ENCODE measurements around the gene NSG1. TPM values are rescaled to one million over a fixed set of nuclear protein-coding genes. Genes with fewer than 3 reads are reported as not detected.

NSG1 gene
- total RNA-seq, 1 donor from 2014 or later: 0.18 TPM

- no peaks in the 10 kb centered on the region for H3K9me3 Mint-ChIP-seq
- DNase-seq (ENCODE audit: low spot score): no peak
- H3K36me3 Mint-ChIP-seq (ENCODE audit: low read depth): no peaks in the 10 kb centered on the region
- H3K4me1 Mint-ChIP-seq (ENCODE audit: low read depth): no peaks in the 10 kb centered on the region
- H3K27me3 Mint-ChIP-seq (ENCODE audit: insufficient read depth): peaks cover 22% of the 10 kb centered on the region
- H3K27ac Mint-ChIP-seq: no peak overlapping the region
- intact Hi-C loops (cut with micrococcal nuclease): no loop called here
- H3K4me3 Mint-ChIP-seq: no peak overlapping the region
Measured at GRCh38 chr4:4379540-4380087, 7.3 kb upstream of the NSG1 start.

DNA sequence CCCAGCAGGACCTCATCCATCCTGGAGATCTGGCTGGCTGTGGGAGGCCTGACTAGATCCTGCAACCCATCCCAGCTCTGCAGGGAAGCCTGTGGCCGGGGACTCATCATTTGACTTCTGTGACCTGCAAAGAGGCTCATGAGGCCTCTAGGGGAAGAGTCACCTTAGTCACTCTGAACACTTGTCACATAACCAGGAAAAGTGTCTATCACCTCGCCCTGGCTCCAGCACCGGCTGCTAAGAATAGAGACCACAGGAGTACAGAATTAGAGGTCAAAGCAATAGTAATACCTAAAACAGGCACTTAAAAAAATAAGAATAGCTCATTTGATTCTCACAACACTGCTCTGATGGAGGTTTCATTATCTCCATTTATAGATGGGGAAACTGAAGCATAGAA is 3.8 kb upstream of the NSG1 start:
- intact Hi-C loops (cut with micrococcal nuclease): no loop called here
- Mint-ChIP-seq H3K27me3 (ENCODE audit: insufficient read depth) (peaks cover 34% of the 10 kb centered on the region), H3K36me3 (ENCODE audit: low read depth) (no peaks in the 10 kb centered on the region)

DNA sequence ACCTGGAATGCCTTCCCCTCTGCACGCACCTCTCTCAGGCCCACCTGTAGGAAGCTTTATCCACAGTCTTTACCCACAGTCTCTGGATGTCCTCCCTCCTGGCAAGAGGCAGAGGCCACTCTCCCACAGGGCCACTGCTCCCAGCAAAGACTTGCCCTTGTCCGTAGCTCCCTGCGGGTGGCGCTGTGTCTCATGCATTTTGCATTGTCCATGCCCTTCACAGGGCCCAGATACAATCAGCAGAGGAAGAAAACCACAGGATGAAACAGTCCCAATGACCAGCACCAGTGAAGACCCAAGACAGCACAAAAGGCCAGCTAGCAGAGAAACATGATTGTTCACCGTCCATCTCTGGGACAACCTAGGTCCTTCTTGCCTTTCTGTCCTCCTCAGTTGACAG is 2.1 kb upstream of the NSG1 start:
- peaks cover 45% of the 10 kb centered on the region for H3K27me3 Mint-ChIP-seq (ENCODE audit: insufficient read depth)
- no peaks in the 10 kb centered on the region for H3K36me3 Mint-ChIP-seq (ENCODE audit: low read depth)
- peaks cover 5% of the 10 kb centered on the region for H3K4me1 Mint-ChIP-seq (ENCODE audit: low read depth)
- intact Hi-C loops (cut with micrococcal nuclease): no loop called here
- H3K27ac Mint-ChIP-seq: no peak overlapping the region
- no peak overlapping the region for H3K4me3 Mint-ChIP-seq
- no peaks in the 10 kb centered on the region for H3K9me3 Mint-ChIP-seq
- DNase-seq (ENCODE audit: low spot score): no peak

More for the DNA sequence above, 3.8 kb upstream of the NSG1 start:
- Mint-ChIP-seq H3K4me3 (no peak overlapping the region), H3K9me3 (no peaks in the 10 kb centered on the region), H3K27ac (no peak overlapping the region), H3K4me1 (ENCODE audit: low read depth) (peaks cover under 1% of the 10 kb centered on the region)
- DNase-seq (ENCODE audit: low spot score): no peak

- Mint-ChIP-seq H3K27me3 (ENCODE audit: insufficient read depth) (peaks cover 45% of the 10 kb centered on the region), H3K27ac (no peak overlapping the region), H3K36me3 (ENCODE audit: low read depth) (no peaks in the 10 kb centered on the region), H3K4me3 (no peak overlapping the region), H3K4me1 (ENCODE audit: low read depth) (peaks cover 5% of the 10 kb centered on the region), H3K9me3 (no peaks in the 10 kb centered on the region)
- intact Hi-C loops (cut with micrococcal nuclease): no loop called here
- DNase-seq (ENCODE audit: low spot score): no peak
Measured at GRCh38 chr4:4385729-4386295, 1.1 kb upstream of the NSG1 start.

DNA sequence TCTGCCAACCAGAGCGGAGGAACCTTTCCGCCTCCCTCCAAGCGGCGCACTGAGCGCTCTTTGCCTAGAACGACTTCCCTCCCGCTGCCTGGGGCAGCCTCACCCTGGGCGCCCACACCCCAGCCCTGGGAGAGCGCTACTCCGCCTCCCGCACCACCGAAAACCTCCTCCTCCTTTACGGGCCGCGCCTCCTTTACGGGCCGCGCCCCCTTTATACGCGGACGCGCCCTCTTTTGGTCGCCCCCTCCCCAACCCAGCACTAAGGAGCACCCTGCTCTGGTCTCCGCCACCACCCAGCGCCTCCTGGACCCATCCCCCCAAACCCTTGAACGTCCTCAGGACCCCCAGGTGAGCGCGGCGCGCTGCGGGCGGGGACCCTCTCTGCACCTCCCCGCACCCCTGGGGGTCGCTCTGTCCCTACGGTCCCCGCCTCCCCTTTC is 586 bp upstream of the NSG1 start:
- peaks cover 42% of the 10 kb centered on the region for H3K27me3 Mint-ChIP-seq (ENCODE audit: insufficient read depth)

DNA sequence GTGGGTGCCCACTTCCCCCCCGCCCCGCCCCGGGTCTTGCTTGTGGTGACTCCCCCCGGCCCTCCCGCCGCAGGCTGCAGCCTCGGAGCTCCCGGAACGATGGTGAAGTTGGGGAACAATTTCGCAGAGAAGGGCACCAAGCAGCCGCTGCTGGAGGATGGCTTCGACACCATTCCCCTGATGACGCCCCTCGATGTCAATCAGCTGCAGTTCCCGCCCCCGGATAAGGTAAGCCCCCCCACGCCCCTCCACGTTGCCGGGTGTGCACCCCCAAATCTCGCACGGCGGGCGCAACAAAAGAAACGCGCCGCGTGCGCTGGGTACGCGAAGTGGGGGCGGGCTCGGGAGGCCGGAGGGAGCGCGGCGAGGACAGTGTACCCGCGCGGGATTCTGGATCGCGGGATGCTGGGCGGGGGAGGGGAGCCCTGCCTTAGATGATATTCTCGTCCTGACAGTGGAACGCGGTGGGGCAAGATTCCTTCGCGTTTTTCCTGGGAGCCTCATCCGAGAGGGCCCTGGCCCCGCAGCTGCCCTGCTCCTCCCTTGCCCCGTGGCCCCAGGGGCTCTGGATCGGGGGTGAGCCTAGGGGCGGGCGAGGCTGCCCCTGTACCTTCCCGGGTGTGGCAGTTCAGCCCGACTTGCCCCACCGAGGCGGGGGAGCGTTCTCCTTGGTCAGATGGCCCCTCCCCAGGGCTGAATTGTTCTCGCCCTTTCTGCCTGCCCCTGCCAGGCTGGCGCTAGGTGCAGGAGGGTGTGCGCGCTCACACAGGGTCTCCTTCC is 819 bp downstream of the NSG1 start:
- no peaks in the 10 kb centered on the region for H3K9me3 Mint-ChIP-seq
- H3K4me1 Mint-ChIP-seq (ENCODE audit: low read depth): peaks cover 5% of the 10 kb centered on the region
- intact Hi-C loops (cut with micrococcal nuclease): no loop called here
- H3K27me3 Mint-ChIP-seq (ENCODE audit: insufficient read depth): peaks cover 38% of the 10 kb centered on the region
- H3K27ac Mint-ChIP-seq: no peak overlapping the region
- no peak for DNase-seq (ENCODE audit: low spot score)
- H3K36me3 Mint-ChIP-seq (ENCODE audit: low read depth): no peaks in the 10 kb centered on the region
- H3K4me3 Mint-ChIP-seq: peak overlapping the region; percentile 39

More for the DNA sequence above, 586 bp upstream of the NSG1 start:
- intact Hi-C loops (cut with micrococcal nuclease): no loop called here
- H3K9me3 Mint-ChIP-seq: no peaks in the 10 kb centered on the region
- peaks cover 5% of the 10 kb centered on the region for H3K4me1 Mint-ChIP-seq (ENCODE audit: low read depth)
- no peaks in the 10 kb centered on the region for H3K36me3 Mint-ChIP-seq (ENCODE audit: low read depth)
- no peak for DNase-seq (ENCODE audit: low spot score)
- no peak overlapping the region for H3K27ac Mint-ChIP-seq
- peak overlapping the region; percentile 68 for H3K4me3 Mint-ChIP-seq

DNA sequence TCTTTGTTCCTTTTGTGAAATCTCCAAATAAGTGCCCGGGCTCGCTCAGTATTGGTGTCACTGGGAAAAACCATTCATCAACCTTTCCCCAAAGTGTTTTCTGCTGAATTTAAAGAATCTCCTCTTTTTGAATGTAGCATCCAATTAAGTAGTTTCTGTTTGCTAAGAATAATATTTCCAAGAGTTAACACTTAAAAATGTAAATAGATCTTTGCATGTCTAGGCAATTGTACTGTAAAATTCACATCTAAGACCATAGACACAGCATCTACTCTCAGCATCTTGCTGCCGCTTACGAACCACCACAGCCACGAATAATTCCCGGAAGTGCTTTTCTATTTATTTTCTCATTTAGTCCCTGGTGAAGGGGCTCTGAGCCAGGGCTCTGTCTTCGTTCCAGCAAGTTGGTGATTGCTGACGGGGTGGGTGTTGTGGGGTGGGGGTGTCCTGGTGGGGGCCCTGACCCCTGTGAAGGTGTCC is 1.4 kb downstream of the NSG1 start:
- intact Hi-C loops (cut with micrococcal nuclease): no loop called here
- H3K4me3 Mint-ChIP-seq: peak overlapping the region; percentile 39
- no peaks in the 10 kb centered on the region for H3K9me3 Mint-ChIP-seq
- no peak for DNase-seq (ENCODE audit: low spot score)
- H3K4me1 Mint-ChIP-seq (ENCODE audit: low read depth): peaks cover 5% of the 10 kb centered on the region
- H3K36me3 Mint-ChIP-seq (ENCODE audit: low read depth): no peaks in the 10 kb centered on the region
- no peak overlapping the region for H3K27ac Mint-ChIP-seq
- peaks cover 37% of the 10 kb centered on the region for H3K27me3 Mint-ChIP-seq (ENCODE audit: insufficient read depth)

DNA sequence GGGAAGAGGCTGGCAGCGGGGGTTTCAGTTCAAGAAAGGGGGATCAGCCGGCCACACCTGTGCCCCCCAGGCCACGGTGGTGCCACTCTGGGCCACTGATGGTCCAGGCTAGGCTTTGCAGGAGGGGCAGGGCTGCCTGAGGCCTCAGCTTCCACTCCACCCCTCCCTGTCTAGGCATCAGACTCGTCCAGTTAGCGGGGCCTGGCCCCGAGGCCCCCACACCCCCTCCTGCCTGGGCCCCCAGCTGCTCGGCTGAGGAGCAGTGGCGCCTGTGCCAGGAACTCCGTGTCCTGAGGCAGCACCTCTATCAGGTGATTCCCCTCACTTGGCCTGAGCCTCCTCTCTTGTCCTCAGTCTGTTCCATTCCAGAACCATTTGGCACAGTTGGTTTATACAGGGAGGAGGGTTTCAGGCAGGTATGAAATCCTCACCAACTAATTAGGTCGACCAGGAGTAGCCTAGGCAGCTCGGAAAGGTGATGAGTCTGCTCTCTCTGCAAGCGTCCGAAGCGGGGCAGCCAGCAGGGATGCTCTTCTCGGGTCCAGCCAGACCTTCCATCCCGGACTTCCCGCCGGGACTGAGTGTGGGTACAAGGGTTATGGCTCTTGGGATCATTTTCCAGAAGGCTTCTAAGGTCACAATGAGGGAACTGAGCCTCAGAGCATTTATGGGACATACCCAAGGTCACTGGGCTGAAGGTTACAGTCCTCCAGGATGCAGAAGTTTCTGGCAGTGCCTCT is 2.1 kb downstream of the NSG1 start:
- peaks cover 32% of the 10 kb centered on the region for H3K27me3 Mint-ChIP-seq (ENCODE audit: insufficient read depth)
- no peak for DNase-seq (ENCODE audit: low spot score)
- no peaks in the 10 kb centered on the region for H3K36me3 Mint-ChIP-seq (ENCODE audit: low read depth)
- peaks cover 5% of the 10 kb centered on the region for H3K4me1 Mint-ChIP-seq (ENCODE audit: low read depth)
- H3K9me3 Mint-ChIP-seq: no peaks in the 10 kb centered on the region
- no peak overlapping the region for H3K4me3 Mint-ChIP-seq
- H3K27ac Mint-ChIP-seq: no peak overlapping the region
- intact Hi-C loops (cut with micrococcal nuclease): no loop called here

GRCh38 chr4:4390046-4390445 is 3.1 kb downstream of the NSG1 start:
- no peak overlapping the region for H3K27ac Mint-ChIP-seq
- no peaks in the 10 kb centered on the region for H3K36me3 Mint-ChIP-seq (ENCODE audit: low read depth)
- DNase-seq (ENCODE audit: low spot score): no peak
- H3K9me3 Mint-ChIP-seq: no peaks in the 10 kb centered on the region
- H3K27me3 Mint-ChIP-seq (ENCODE audit: insufficient read depth): peaks cover 21% of the 10 kb centered on the region
- peaks cover 5% of the 10 kb centered on the region for H3K4me1 Mint-ChIP-seq (ENCODE audit: low read depth)
- intact Hi-C loops (cut with micrococcal nuclease): no loop called here
- H3K4me3 Mint-ChIP-seq: no peak overlapping the region

DNA sequence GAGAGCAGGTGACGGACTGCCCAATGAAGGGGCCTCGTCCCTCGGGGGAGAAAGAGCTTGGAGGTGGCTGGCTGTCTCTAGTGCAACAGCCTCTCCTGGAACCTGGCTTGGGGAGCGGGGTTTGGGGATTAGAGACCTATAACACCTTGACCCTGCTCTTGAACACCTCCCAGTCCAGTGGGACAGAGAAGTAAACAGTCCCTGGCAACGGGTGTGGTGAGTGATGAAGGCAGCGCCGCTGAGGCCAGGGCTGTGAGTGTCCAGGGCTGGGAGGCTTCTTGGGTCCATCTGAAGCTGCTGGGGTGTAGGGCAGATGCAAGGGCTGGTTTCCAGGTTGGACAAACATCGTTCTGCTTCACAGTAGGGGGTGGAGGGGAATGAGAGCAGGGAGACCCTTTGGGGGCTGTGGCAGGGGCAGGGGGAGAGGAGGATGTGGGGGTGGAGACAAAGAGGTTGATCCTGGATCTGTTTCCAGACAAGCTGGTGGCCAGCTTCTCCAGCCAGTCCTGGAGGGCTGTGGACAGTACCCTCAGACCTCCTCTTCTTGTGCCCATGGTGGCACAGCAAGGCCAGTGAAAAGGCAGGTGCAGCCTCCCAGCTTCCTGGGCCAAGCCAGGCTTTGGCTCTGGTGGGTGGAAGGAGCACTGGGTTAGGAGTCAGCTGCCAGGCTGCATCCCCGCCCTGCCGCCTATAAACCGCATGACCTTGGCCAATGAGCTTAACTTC is 3.8 kb downstream of the NSG1 start:
- intact Hi-C loops (cut with micrococcal nuclease): no loop called here
- H3K4me1 Mint-ChIP-seq (ENCODE audit: low read depth): peaks cover 5% of the 10 kb centered on the region
- no peak overlapping the region for H3K27ac Mint-ChIP-seq
- H3K27me3 Mint-ChIP-seq (ENCODE audit: insufficient read depth): peaks cover 19% of the 10 kb centered on the region
- no peaks in the 10 kb centered on the region for H3K9me3 Mint-ChIP-seq
- H3K36me3 Mint-ChIP-seq (ENCODE audit: low read depth): no peaks in the 10 kb centered on the region
- H3K4me3 Mint-ChIP-seq: no peak overlapping the region
- DNase-seq (ENCODE audit: low spot score): no peak

DNA sequence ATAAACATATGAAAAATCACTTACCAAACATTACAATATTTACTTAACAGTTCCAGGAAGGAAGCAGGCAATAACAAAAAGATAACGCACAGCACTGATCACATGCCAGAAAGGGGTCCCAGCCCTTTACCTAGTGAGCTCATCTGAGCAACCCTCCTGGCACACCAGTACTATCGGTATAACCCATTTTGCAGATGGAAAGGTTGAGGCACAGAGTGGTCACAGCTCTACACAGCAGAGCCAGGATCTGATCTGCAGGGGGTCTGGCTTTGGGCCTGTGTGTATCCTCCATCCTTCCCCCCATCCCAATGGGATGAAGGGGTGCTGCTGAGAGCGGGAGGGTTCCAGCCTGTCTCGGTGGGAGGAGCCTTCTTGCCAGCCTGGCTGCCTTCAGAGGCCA is 5.0 kb downstream of the NSG1 start:
- Mint-ChIP-seq H3K4me3 (no peak overlapping the region), H3K27me3 (ENCODE audit: insufficient read depth) (peaks cover 15% of the 10 kb centered on the region), H3K27ac (no peak overlapping the region), H3K9me3 (no peaks in the 10 kb centered on the region), H3K4me1 (ENCODE audit: low read depth) (peaks cover 5% of the 10 kb centered on the region), H3K36me3 (ENCODE audit: low read depth) (no peaks in the 10 kb centered on the region)
- no peak for DNase-seq (ENCODE audit: low spot score)
- intact Hi-C loops (cut with micrococcal nuclease): no loop called here

- Mint-ChIP-seq H3K27me3 (ENCODE audit: insufficient read depth) (peaks cover 15% of the 10 kb centered on the region), H3K4me1 (ENCODE audit: low read depth) (peaks cover 5% of the 10 kb centered on the region), H3K36me3 (ENCODE audit: low read depth) (no peaks in the 10 kb centered on the region), H3K27ac (no peak overlapping the region), H3K9me3 (no peaks in the 10 kb centered on the region), H3K4me3 (no peak overlapping the region)
- intact Hi-C loops (cut with micrococcal nuclease): no loop called here
- no peak for DNase-seq (ENCODE audit: low spot score)
Measured at GRCh38 chr4:4392501-4393183, 5.7 kb downstream of the NSG1 start.

All from activated T-helper 1 cell treated with anti-CD3 and anti-CD28 coated beads, Interleukin-12 subunit alpha, Interleukin-12 subunit beta, Interleukin-2, Interleukin-4 antibody, amounts not matched to agents 30 ng/mL and 10 ng/mL and 1 ng/mL, durations not matched to agents 14 hours and 24 hours and 36 hours (primary cell).